Measurements from ENCODE around the gene OR8K3. TPM values are rescaled to one million over a fixed set of nuclear protein-coding genes. Genes with fewer than 3 reads are reported as not detected.

The OR8K3 gene
- total and polyA plus RNA-seq, 2 experiments from 2014 or later = not detected

DNA sequence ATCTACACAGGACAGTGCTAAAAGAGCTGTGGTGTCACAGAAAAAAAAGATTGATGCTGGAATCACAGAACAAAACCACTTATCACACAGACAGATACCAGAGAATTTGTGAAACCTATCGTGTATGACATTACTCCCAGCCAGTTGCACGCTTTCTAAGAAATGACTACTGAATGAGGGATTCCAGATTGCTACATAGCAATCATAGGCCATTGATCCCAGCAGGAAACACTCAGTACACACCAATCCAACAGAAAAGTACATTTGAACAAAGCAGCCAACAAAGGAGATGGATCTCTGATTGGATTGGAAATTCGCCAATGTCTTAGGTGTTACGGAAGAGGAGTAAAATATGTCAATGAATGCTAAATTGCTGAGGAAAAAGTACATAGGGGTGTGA is 18.0 kb upstream of the OR8K3 start:
- DNase-seq (ENCODE audit: low spot score) = no peak
- Histone ChIP-seq H3K36me3 (replicated peaks; ENCODE audit: insufficient read depth, low read depth) (no peaks in the 10 kb centered on the region), H4K20me1 (ENCODE audit: insufficient read depth, poor library complexity, severe bottlenecking) (no peaks in the 10 kb centered on the region), H2AFZ (no peak overlapping the region), H3K9me2 (replicated peaks; ENCODE audit: insufficient read depth) (no peaks in the 10 kb centered on the region), H3K4me3 (no peak overlapping the region), H3K79me2 (no peaks in the 10 kb centered on the region), H3K4me1 (ENCODE audit: insufficient read depth) (no peaks in the 10 kb centered on the region), H3K27ac (no peak overlapping the region), H3K4me2 (no peak overlapping the region), H3K9me3 (ENCODE audit: low read depth) (no peaks in the 10 kb centered on the region), H3K27me3 (no peaks in the 10 kb centered on the region)
- no peak for TF ChIP-seq EZH2phosphoT487 (IDR thresholded peaks at IDR 0.05; ENCODE audit: low read depth, severe bottlenecking, unreplicated experiment)
- TF ChIP-seq EZH2 (IDR thresholded peaks at IDR 0.05; ENCODE audit: borderline replicate concordance) = no peak
- TF ChIP-seq, protein P1, sequence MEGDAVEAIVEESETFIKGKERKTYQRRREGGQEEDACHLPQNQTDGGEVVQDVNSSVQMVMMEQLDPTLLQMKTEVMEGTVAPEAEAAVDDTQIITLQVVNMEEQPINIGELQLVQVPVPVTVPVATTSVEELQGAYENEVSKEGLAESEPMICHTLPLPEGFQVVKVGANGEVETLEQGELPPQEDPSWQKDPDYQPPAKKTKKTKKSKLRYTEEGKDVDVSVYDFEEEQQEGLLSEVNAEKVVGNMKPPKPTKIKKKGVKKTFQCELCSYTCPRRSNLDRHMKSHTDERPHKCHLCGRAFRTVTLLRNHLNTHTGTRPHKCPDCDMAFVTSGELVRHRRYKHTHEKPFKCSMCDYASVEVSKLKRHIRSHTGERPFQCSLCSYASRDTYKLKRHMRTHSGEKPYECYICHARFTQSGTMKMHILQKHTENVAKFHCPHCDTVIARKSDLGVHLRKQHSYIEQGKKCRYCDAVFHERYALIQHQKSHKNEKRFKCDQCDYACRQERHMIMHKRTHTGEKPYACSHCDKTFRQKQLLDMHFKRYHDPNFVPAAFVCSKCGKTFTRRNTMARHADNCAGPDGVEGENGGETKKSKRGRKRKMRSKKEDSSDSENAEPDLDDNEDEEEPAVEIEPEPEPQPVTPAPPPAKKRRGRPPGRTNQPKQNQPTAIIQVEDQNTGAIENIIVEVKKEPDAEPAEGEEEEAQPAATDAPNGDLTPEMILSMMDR (IDR thresholded peaks at IDR 0.05; ENCODE audit: poor library complexity) = no peak
- 96% methylated on average over 4 of the region's 4 CpGs for WGBS (ENCODE audit: low lambda C conversion rate, missing lambda C conversion rate)

DNA sequence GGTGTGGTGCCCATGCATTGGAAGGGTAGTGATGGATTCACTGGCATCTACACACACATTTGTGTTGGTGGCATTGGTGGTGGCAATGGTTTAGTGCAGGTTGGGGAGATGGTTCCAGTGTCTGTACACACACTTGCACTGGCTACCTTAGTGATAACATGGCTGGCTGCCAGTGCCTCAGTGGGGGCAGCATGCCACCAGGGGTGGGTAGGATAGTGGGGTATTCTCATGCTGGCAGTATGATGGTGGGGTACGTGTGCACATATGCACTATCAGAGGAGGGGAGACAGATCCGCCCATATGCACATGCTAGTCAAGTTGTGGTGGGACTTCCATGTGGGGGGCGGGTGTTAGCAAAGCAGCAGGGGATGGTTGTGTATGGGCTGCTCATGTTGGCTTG is 7.1 kb upstream of the OR8K3 start:
- Histone ChIP-seq H4K20me1 (ENCODE audit: insufficient read depth, poor library complexity, severe bottlenecking) (no peaks in the 10 kb centered on the region), H3K4me1 (ENCODE audit: insufficient read depth) (no peaks in the 10 kb centered on the region), H2AFZ (no peak overlapping the region), H3K4me3 (no peak overlapping the region), H3K27me3 (no peaks in the 10 kb centered on the region), H3K36me3 (replicated peaks; ENCODE audit: insufficient read depth, low read depth) (no peaks in the 10 kb centered on the region), H3K27ac (no peak overlapping the region), H3K79me2 (no peaks in the 10 kb centered on the region), H3K9me2 (replicated peaks; ENCODE audit: insufficient read depth) (no peaks in the 10 kb centered on the region), H3K4me2 (no peak overlapping the region), H3K9me3 (ENCODE audit: low read depth) (no peaks in the 10 kb centered on the region)
- DNase-seq (ENCODE audit: low spot score) = no peak
- TF ChIP-seq, protein P1 (IDR thresholded peaks at IDR 0.05; ENCODE audit: poor library complexity) = no peak
- no peak for TF ChIP-seq EZH2 (IDR thresholded peaks at IDR 0.05; ENCODE audit: borderline replicate concordance)
- TF ChIP-seq EZH2phosphoT487 (IDR thresholded peaks at IDR 0.05; ENCODE audit: low read depth, severe bottlenecking, unreplicated experiment) = no peak
- 91% methylated on average over 3 of the region's 3 CpGs for WGBS (ENCODE audit: low lambda C conversion rate, missing lambda C conversion rate)

DNA sequence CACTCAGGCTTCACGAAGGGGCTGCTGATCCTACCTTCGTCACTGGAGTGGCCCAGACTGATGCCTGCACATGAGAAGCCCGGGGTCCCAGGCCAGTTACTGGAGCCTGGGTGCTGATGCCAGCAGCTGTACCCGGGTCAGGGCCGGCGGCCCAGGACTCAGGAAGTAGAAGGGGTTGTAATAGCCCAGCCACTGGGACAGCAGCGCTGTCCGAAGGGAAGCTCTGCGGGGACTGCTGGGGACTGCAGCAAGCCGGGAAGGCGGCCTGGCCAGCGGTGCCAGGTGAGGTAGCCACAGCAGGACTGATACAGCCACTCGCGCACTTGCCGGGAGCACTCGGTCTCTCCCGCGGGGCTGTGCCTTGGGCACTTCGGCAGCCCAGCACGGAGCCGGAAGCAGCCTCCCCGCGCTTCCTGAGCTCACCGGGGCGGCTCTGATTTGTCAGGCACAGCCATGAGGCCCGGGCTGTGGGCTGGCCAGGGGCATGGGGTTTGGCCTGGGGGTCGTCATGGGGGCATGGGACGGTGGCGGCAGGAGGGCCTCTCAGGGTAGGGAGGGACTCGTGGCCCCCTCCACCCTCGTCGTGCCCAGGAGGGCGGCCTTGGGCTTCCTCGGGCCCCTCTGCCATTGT is 17.0 kb downstream of the OR8K3 start:
- Histone ChIP-seq H3K27me3 (no peaks in the 10 kb centered on the region), H3K36me3 (replicated peaks; ENCODE audit: insufficient read depth, low read depth) (no peaks in the 10 kb centered on the region), H4K20me1 (ENCODE audit: insufficient read depth, poor library complexity, severe bottlenecking) (no peaks in the 10 kb centered on the region), H3K9me2 (replicated peaks; ENCODE audit: insufficient read depth) (no peaks in the 10 kb centered on the region), H3K9me3 (ENCODE audit: low read depth) (no peaks in the 10 kb centered on the region), H3K79me2 (no peaks in the 10 kb centered on the region), H3K4me2 (no peak overlapping the region), H2AFZ (no peak overlapping the region), H3K27ac (no peak overlapping the region), H3K4me3 (no peak overlapping the region), H3K4me1 (ENCODE audit: insufficient read depth) (no peaks in the 10 kb centered on the region)
- no peak for DNase-seq (ENCODE audit: low spot score)
- TF ChIP-seq, protein P1 (IDR thresholded peaks at IDR 0.05; ENCODE audit: poor library complexity) = no peak
- no peak for TF ChIP-seq EZH2 (IDR thresholded peaks at IDR 0.05; ENCODE audit: borderline replicate concordance)
- TF ChIP-seq EZH2phosphoT487 (IDR thresholded peaks at IDR 0.05; ENCODE audit: low read depth, severe bottlenecking, unreplicated experiment) = no peak
- WGBS (ENCODE audit: low lambda C conversion rate, missing lambda C conversion rate) = 96% methylated on average over 20 of the region's 34 CpGs

Measured in hepatocyte (in vitro differentiated cells).